HG03196 (cell line): ENCODE measurements around the gene RASA3.
A peak's percentile ranks its signal among the peaks of the same experiment; 100 is the strongest.

Source experiments
- ATAC-seq: cut with Tn5 transposase; IDR thresholded peaks from one replicate; pipeline ENCODE4 v1.9.1; 2021; ENCODE audit not compliant: unreplicated experiment

The RASA3 gene

DNA sequence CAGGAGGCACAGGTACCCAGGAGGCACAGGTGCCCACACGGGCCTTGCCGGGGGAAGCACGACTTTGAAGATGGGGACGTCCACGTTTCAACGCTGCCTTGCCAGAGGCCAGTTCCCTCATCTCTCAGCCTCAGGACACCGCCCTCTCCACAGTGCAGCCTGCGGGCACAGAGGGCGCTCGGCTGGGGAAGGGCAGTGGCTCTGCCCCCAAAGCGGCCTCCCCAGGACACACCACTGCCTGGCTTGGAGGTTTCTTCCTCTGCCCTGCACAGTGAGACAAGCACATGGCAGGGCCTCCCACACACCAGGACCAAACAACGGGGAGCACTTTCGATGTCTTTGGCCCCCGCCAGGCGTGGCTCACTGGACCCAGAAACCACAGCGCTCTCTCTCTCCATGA is 73.0 kb downstream of the RASA3 start:
- no peak for ATAC-seq

DNA sequence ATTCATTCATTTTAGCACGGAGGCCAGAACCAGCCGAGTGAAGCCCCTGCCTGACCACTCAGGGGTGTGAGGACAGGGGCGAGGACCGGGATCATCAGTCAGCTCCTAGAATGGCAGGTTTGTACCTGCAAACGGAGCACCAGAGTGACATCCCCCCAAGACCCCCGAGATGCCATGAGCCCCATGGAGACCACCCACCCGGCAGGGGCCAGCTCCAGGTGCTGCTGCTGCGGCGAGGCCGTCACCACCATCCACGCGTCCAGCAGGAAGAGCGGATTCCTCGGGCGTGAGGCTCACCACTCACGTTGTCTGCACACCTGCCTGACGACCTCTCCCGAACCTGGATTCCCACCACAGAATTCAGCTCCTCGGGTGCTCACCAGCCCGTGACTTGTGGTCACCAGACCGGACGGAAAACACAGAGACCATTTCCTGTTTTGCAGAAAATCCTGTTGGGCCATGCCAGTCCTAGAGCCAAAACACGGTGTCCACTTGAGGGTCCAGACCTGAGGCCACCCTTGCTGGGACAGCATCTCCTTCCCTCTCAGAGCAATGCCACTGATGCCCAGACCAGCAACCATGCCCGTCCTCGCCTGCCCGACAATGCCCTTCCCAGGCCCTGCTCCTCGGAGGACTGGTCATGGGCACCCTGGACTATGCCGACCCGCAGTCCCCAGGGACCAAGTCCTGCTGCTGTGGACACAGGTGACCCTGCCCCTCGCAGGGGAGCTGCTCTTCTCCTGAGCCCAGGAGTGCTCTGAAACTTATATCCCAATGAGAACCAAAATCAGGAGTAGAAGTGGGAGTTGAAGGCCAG is 74.2 kb downstream of the RASA3 start:
- ATAC-seq: no peak

DNA sequence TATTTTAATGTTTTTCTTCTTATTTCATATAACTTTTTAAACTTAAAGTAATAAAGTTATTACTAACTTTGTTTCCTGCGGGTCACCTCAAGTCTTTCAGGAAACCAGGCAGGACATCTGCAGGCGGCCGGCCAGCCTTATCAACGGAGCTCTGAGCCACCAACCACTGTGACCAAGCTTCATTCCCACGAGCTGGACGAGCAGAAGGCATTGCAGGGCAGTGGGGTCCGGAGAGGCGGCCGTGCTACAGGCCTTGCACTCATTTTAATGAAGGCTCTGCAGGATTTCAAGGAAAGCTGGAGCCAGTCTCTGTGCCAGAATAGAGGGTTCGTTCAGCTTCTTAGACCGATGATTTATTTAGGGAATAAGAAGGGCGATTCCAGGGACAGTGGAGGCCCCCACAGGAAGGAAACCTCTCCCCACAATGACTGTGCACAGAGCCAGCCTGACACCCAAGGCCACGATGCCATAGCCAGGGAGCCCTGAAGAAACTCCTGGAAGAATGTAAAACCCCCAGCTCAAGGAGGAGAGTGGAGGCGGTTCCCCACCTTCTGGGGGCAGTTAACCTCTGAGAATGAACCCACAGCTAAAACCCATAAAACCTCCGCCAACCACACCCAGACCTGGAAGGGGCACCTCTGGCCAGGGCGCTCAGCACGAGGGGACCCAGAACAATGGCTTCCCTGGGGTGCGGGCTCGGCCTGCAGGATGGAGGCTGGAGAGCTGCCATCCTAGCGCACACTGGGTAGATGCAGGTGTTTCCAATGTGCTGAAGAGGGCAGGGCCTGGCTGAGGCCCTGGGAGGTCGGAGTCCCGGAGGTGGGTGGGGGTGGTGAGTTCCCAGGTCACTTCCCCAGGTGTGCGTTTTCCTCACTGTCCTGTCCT is 75.0 kb downstream of the RASA3 start:
- no peak for ATAC-seq

DNA sequence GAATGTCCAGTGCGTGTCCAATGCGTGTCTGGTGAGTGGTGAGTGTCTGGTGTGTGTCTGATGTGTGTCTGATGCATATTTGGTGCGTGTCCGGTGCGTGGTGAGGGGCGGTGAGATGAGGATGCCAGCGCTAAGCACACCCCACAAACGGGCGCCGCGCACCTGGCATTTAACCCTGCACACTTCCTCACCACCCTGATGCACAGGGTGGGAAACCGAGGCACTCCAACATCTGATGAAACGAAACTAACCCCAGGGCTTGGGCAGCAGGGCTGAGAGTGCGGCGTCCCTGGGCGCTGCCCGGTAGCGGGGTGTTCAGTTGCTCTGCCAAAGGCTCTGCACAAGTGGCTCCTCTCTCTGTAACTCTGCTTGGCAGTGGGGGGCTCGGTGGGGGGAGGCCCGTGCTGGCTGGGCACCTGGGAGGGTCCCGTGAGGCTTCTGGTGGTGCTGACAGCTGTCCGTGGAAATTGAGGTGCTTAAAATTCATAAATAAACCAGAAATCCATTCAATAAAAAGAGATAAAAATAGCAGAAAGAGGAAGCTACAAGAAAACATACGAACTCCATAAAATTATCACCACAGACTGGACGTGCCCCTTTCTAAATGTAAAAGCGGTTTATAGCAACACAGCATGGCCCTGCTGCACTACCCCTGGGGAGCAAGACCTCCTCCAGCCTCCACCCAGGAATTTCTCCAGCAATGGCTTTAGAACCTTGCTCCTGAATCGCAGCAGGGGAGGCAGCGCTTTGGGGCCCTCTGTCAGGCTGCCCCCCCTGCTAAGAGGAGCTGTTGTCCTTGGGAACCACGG is 76.0 kb downstream of the RASA3 start:
- no peak for ATAC-seq

DNA sequence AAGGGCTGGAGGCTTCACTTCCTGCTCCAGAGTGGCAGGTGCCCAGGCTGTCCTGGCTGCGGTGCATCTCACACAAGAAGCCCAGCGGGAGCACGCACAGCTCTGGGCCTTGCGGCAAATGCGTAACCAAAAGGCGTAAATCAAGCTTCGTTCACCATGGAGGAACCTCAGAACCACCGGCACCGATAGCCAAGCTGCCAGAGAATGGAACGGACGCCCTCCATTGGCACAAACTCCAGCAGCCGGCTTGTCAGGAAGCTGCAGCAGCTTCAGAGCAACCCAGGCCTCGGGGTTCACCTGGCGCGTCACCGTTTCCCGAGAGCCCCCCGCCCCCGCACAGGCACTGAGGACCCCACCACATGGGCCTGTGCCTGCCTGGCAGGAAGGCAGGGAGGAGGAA is 76.7 kb downstream of the RASA3 start:
- ATAC-seq: no peak

DNA sequence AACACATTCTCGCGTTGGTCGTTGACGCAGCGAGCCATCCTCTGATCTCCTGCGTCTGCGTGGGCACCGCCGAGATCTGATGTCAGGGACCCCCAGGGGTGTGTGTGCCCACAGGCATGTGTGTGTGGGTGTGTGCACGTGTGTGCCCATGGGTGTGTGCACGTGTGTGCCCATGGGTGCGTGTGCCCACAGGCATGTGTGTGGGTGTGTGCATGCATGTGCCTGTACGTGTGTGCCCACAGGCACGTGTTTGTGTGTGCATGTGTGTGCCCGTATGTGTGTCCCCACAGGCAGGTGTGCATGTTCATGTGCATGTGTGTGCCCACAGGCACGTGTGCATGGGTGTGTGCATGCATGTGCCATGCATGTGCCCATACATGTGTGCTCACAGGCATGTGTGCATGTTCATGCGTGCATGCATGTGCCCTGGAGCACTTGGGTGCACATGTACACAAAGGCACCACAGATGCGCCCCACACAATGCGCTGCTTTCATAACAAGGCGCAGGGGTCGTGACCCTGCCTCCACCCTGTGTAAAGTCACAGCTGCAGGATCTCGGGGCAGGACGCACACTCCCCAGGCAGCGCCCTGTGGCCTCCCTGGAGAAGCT is 77.5 kb downstream of the RASA3 start:
- no peak for ATAC-seq

DNA sequence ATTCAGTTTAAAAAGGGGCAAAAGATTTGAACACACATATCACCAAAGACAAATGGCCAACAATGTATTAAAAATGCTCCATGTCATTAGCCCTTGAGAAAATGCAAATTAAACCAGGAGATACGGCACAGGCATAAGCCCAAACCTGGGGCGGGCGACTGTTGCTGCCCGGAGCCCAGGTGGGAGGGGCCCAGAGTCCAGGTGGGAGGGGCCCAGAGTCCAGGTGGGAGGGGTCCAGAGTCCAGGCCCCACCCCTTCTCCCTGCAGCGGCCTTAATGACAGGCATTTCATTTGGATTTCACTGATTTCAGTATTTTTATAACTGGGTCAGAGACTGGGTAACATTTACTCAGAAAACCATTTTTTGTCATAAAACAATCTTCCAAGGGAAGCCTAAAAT is 78.2 kb downstream of the RASA3 start:
- ATAC-seq: no peak

DNA sequence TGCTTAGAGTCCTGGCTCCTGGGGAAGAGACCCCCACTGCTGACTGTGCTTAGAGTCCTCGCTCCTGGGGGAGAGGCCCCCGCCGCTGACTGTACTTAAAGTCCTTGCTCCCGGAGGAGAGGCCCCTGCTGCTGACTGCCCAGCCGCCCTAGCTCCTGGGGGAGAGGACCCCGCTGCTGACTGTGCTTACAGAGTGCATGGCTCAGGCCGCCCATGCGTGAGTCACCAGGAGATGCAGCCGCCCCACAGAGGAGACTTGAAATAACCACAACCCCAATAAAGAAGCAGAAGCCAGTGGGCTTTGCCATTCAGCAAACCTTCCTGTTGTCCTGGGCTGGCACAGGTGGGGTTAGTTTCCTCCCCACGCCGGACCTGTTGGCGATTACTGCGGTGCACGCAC is 79.4 kb downstream of the RASA3 start:
- no peak for ATAC-seq

DNA sequence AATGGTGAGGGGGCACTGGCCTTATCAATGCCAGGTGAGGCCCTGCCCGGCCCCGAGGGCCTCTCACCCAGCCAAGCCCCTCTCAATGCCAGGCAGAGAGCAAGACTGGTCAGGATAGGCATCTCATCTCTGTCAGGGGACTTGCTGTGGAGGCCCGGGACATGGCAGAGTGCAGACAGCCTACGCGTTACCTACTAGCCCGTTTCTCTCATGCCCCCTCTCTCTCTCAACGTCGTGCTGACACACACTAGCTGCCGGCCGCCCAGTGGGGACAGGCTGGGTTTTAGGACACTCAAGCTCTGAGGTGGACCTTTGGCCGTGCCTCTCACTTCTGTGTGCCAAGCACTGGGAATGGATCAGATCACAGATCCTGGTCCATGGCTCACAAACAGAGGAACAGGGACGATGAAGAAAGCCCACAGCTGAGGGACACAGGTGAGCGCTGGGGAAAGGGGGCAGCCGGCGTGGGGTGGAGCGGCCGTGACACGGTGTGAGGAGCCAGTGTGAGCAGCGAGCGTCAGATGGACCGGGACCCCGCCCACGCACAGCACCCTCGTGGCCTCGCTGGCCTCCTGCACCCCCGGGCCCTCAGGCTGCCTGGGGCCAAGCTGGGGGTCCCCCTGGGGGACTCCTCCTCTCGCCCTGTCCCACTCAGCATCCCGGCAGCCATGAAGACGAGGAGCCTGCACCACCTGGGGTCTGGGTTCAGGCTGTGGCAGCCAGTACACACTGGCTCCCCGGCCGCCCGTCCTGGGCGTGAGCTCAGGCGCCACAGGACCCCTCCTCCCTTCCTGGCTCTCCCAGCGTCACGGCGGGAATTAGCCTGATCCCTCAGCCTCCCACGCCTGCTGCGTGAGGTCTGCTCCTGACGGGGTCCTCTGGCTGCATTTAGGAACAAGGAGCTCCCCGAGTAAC is 81.6 kb downstream of the RASA3 start:
- no peak for ATAC-seq

DNA sequence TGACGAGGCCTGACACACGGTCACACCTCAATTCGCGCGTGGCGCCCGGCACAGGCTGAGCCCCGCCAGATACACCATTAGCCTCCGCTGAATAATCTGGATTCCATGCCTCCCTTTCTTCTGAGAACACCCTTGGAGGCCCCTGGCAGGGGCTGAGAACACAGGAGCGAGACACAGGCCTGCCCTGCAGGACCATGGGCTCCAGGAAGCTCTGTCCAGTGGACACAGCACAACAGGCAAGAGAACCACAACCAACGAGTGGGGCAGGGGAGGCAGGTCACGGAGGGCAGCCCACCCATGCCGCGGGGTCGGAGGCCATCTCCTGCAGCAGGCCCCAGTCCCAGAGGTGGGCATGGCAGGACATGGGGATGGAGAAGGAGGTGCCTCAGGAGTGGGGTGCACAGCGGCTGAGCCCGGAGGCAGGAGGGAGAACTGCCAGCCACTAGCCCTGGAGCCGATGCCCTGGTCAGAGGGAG is 82.8 kb downstream of the RASA3 start:
- ATAC-seq: no peak

DNA sequence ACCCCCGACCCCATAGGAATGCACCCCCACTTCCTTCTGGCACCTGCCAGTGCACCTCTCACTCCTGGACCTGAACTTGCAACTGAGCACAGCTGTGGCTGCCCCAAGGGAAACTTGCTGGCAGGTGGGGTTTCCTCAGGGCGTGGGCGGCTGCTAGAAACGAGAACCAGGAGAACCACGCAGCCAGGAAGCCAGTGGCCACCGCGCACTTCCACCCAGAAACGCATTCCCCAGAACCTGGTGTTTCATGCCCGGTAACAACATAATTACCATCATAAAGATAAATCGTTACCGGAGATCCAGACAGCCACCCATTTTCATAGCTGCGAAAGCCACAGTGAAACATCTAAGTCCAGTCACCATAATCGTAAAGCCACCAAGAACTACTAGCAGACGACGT is 83.4 kb downstream of the RASA3 start:
- peak; percentile 49 for ATAC-seq

DNA sequence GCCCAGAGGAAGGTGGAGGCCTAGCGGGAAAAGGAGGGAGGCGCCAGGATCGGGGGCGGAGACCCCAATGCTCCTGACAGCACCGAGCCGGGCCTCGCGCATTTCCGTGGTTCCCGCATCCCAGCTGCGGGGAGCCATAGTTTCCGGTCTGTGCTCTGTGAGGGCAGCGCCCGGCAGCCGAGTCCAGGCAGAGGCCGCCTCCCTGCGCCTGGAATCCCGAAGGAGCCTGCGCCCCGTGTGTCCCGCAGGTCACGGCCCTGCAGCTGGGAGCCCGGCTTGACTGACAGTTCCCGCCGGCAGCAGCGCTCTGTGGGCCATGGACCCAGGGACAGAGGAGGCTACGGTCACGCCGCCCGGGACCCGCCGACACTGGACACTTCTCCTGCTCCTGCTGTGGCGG is 84.0 kb downstream of the RASA3 start:
- no peak for ATAC-seq

DNA sequence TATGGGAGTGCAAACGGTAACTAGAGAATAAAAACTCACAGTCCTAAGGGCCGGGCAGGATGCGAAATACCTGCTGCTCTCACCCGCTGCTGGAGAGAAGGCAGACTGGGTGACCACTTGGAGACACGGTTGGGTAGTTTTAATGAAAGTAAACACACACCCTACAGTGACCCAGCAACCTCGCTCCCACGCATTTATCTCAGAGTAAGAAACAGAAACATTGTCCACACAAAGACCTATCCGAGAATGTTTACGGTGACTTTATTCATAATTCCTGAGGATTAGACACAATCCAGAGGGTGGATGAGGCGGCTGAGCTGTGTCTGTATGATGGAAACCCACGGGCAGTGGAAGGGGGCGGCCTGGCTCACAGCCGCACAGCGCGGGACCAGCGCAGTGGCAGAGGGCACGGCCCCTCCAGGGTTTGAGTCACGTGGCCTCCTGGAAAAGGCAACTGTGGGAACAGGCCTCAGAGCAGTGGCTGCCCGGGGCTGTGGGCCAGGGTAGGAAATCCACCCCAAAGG is 85.0 kb downstream of the RASA3 start:
- ATAC-seq: peak; percentile 39

DNA sequence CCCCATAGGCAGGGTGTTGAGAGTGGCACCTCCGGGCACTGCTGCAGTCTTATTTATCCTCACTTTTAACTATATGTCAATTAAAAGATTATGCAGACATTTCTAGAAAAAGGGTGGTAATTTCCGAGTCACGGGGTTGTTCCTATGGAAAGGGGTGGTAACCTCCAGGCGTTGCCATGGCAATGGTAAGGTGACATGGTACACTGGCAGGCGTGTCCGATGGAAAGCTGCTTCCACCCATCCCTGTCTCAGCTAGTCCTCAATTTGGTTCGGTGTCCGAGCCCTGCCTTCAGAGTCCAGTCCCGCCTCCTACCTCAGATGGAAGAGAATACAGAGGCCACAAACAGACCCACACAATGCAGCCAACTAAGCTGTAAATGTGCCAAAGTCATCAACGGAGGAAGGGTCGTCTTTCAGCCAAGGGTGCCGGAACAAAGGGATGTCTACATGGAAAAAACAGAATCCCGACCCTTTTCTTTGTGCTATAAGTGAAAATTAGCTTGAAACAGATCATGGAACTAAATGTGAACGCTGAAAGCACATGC is 85.9 kb downstream of the RASA3 start:
- no peak for ATAC-seq

DNA sequence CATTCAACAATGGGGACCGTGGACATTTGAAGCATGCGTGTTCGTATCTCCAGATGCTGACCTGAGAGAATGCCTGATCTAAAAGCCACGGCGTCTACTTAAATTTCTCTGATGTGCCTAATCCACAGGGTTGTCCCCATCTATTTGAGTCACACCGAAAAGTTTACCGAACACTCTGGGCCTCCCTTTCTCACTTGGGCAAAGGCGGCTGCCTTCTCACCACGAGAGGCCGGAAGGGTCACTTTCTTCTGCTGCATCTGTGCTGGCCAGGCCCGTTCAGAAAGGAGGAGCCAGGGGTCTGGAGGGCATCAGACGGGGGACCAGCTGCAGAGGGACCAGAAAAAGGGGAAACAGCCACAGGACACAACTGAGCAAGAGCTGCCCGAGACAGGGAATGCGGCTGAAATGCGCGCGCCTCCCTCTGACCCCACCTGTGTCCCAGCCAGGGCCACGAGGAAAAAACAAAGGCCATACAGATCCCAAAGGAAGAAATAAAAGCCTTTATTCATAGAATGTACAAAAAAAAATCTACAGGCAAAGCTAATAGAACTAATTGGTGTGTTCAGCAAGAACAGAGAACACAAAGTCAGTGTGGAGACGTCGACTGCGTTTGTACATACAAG is 87.2 kb downstream of the RASA3 start:
- no peak for ATAC-seq

DNA sequence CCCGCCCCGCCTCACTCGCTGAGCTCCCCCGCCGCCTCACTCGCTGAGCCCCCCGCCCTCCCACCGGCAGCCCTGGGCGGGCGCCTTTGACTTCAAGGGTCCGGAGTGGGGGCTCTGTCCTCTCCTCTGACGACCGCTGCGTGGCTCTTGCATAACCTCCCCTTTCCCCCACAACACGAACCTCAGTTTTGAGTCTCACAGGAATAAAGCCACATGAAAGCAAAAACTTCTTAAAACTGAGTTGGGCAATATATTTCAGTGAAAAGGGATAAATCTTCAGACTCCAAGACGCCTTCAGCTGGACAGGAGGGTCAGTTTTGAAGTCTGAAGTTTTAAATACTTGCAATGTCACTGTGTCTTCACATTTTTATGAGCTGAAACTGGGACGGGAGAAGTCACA is 87.9 kb downstream of the RASA3 start:
- ATAC-seq: no peak

DNA sequence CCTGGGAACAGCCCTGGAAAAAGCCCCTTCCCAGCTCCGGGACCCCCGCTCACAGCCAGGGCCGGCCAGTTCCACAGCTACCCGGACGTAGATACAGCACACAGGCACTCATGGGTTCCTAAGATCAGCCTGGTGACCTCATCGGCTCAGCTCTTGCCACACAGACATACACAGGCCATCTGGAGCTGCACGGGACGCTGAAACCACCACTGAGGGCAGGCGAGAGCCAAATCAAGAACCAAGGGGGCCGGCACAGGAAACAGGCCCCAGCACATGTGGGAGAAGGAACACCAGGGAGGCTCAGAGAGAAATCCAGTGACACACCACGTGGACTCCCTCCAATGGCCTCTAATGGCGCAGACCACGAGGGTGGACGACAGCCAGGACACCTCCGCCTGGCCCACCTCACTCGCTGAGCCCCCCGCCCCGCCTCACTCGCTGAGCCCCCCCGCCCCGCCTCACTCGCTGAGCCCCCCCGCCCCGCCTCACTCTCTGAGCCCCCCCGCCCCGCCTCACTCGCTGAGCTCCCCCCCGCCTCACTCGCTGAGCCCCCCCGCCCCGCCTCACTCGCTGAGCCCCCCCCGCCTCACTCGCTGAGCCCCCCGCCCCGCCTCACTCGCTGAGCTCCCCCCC is 88.9 kb downstream of the RASA3 start:
- no peak for ATAC-seq

DNA sequence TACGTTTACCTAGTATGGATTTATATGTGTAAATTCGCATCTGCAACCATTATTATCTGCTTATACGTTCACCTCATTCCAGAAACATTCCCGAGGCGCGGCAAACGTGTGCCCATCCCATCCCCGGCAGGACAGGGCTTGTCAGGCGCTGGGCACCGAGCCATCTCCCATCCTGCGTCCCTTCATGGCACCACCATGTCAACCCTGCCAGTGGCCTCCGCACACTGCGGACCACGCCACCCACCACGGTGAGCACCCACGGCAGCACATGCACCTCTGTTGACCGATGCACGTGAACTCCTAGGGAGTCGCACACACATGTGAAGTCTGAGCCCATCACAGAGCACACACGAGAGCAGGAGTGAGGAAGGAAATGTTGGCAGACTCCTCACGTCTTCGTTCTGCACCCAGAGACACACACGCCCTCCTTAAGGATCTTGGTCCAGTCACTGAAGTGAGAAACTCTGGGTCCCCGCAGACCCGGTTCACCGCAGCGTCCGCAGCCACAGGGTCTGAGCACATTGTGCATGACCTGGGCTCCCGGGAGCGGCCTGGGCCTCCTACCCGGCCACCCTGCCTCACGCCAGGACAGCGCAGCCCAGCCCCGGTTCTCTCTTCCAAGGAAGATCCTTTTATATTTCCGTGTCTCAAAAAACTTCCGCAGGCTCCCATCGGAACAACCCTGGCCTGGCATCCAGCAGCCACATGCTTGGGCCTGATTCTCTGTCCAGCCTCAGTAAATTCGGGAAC is 90.2 kb downstream of the RASA3 start:
- no peak for ATAC-seq
